Epithelial cell of esophagus (primary cell): Measurements from ENCODE around the gene SORCS2.

Source experiments
- DNase-seq: peaks from one replicate; pipeline ENCODE4 v3.0.0; 2010; ENCODE audit warnings: low read depth
- H3K4me3 ChIP-seq: 2 replicates; pipeline ENCODE4 v1.5.1; 2011; ENCODE audit warnings: mild to moderate bottlenecking, low read length, control low read depth
- CTCF ChIP-seq: IDR thresholded peaks from 2 replicates; pipeline ENCODE4 v1.5.1; 2011; ENCODE audit warnings: low read depth, mild to moderate bottlenecking, low read length, control low read depth, inconsistent platforms; ENCODE audit not compliant: insufficient read depth; ENCODE audit errors: missing control alignments

Gene SORCS2

GRCh38 chr4:7737752-7738457 is 545.6 kb downstream of the SORCS2 start:
- TF ChIP-seq CTCF: no peak
- no peak overlapping the region for H3K4me3 ChIP-seq
- DNase-seq: no peak

- H3K4me3 ChIP-seq: no peak overlapping the region
- TF ChIP-seq CTCF: no peak
- no peak for DNase-seq
Measured at GRCh38 chr4:7738458-7739076, 546.2 kb downstream of the SORCS2 start.

- no peak for TF ChIP-seq CTCF
Measured at GRCh38 chr4:7739077-7739917, 547.0 kb downstream of the SORCS2 start.

GRCh38 chr4:7739918-7740865 is 547.9 kb downstream of the SORCS2 start:
- H3K4me3 ChIP-seq: no peak overlapping the region
- no peak for TF ChIP-seq CTCF
- DNase-seq: no peak

More at GRCh38 chr4:7739077-7739917, 547.0 kb downstream of the SORCS2 start:
- DNase-seq: no peak
- H3K4me3 ChIP-seq: no peak overlapping the region

GRCh38 chr4:7740866-7741525 is 548.7 kb downstream of the SORCS2 start:
- H3K4me3 ChIP-seq: no peak overlapping the region
- no peak for DNase-seq
- no peak for TF ChIP-seq CTCF
